Embryonic facial prominence (tissue), 1 donor: ENCODE results near the gene ADAMTS8.

Experiments used
- DNase-seq: peaks from one replicate; pipeline ENCODE4 v3.0.0-alpha.2; 2016; ENCODE audit errors: extremely low spot score

The ADAMTS8 gene, protein sequence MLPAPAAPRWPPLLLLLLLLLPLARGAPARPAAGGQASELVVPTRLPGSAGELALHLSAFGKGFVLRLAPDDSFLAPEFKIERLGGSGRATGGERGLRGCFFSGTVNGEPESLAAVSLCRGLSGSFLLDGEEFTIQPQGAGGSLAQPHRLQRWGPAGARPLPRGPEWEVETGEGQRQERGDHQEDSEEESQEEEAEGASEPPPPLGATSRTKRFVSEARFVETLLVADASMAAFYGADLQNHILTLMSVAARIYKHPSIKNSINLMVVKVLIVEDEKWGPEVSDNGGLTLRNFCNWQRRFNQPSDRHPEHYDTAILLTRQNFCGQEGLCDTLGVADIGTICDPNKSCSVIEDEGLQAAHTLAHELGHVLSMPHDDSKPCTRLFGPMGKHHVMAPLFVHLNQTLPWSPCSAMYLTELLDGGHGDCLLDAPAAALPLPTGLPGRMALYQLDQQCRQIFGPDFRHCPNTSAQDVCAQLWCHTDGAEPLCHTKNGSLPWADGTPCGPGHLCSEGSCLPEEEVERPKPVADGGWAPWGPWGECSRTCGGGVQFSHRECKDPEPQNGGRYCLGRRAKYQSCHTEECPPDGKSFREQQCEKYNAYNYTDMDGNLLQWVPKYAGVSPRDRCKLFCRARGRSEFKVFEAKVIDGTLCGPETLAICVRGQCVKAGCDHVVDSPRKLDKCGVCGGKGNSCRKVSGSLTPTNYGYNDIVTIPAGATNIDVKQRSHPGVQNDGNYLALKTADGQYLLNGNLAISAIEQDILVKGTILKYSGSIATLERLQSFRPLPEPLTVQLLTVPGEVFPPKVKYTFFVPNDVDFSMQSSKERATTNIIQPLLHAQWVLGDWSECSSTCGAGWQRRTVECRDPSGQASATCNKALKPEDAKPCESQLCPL

GRCh38 chr11:130428316-130429119, at the start of gene ADAMTS8:
ADAMTS8 (minus strand) TSS chr11:130428609; CDS start chr11:130428286, 323 bp downstream.
- no peak for DNase-seq

DNA sequence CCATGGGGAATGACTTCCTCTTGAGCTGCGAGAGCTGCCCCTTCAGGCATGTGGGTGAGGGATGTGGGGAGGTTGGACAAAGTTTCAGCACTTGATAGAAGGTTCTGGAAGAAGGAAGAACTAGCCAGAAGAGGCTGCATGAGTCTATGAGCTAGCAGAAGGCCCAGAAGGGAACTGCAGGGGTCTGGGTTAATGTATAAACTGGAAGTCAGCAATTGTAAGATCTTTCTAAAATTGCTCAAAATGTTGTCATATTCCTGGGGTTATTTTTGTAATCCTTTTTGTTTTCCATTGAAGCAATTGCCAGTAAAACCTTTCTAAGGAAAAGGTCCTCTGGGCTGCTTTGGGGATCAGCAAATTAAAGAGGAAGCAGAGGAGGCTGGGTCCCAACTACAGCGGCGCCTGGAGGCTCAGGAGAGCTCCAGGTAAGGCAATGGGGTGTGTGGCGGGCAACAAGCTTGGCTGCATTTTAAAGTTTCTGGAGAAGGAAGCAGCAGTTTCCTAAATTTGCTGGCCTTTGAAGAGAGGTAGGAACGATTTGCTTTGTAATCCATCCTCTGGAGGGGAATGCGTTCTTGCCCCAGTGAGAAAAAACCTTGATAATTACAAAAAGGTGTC, 49.3 kb upstream of the ADAMTS8 start:
- DNase-seq, result no peak

DNA sequence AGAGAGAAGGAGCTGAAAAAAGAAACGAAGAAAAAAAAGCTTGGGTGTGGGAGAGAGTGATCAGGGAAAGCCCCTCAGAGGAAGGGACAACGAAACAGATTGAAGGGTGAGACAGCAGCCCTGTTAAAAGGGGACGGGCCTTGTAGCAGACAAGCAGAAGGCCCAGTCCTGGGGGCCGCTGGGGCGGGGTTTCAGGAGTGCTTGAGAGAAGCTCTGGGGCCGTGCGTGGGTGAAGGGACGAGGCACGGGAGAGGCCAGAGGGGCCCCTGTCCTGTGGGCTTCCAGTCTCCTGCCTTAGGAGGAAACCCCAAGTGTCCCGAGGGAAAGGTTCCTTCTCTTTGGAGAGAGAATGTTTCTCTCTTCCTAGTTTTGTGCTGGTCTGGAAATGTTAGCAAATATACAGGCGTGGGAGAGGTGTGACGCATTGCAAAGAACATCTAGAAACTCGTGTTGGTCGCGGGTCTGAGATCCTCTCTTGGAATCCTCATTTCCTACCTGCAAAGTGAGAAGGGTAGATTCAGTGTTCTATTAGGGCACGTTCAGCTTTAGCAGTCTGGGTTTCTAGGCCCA, 48.6 kb upstream of the ADAMTS8 start:
- DNase-seq, result no peak

- DNase-seq, result no peak
These were observed 48.0 kb upstream of the ADAMTS8 start for GRCh38 chr11:130476200-130476921.

- no peak for DNase-seq
These were observed 47.1 kb upstream of the ADAMTS8 start for GRCh38 chr11:130475426-130476053.

- DNase-seq, result no peak
These were observed 46.4 kb upstream of the ADAMTS8 start for GRCh38 chr11:130474637-130475400.

- no peak for DNase-seq
These were observed 45.5 kb upstream of the ADAMTS8 start for GRCh38 chr11:130473795-130474377.

- DNase-seq, result no peak
These were observed 44.8 kb upstream of the ADAMTS8 start for GRCh38 chr11:130473056-130473794.

GRCh38 chr11:130472434-130472961, 44.1 kb upstream of the ADAMTS8 start:
- no peak for DNase-seq

- no peak for DNase-seq
These were observed 43.5 kb upstream of the ADAMTS8 start for GRCh38 chr11:130471731-130472433.

GRCh38 chr11:130470832-130471706, 42.7 kb upstream of the ADAMTS8 start:
- DNase-seq, result no peak

DNA sequence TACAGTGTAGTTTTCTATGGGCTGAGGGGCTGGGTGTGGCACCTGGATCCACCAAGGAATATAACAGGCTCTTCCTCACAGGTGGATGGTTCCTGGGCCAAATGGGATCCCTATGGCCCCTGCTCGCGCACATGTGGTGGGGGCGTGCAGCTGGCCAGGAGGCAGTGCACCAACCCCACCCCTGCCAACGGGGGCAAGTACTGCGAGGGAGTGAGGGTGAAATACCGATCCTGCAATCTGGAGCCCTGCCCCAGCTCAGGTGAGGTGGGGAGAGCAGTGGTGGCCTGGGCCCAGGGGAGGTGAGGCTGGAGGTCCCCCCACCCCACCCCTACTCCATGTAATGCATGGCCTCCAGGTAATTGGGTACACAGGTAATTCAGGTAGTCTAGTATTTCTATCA, 40.8 kb upstream of the ADAMTS8 start:
- no peak for DNase-seq

GRCh38 chr11:130467116-130467900, 38.9 kb upstream of the ADAMTS8 start:
- no peak for DNase-seq

GRCh38 chr11:130465263-130465662, 36.9 kb upstream of the ADAMTS8 start:
- DNase-seq, result no peak

DNA sequence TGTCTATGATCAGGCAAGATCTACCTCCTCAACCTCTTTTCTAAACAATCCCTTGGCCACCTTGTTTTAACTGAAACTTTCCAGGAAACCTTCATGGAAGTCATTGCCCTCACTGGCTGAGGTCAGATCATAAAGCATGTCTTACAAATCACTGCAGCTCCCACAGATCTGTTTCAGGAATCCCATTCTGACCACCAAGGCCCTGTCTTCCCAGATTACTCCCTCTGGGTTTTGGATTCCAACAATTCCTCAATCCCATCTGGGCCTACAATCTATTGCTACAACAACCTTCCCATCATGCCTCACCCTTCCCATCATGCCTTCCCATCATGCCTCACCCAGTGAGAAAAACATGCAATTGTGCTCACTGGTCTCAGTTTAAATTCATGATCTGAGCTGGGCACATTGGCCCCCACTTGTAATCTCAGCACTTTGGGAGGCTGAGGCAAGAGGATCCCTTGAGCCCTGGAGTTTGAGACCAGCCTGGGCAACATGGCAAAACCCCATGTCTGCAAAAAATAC, 35.9 kb upstream of the ADAMTS8 start:
- no peak for DNase-seq
